Loucy (cell line): Measurements from ENCODE around the gene SCTR.

Experiments
- EZH2phosphoT487 ChIP-seq: fragments of 200-600 bp; IDR thresholded peaks from 2 replicates; pipeline ENCODE4 v1.6.1; 2018; ENCODE audit warnings: antibody characterized with exemption, mild to moderate bottlenecking, moderate library complexity, borderline replicate concordance
- TF ChIP-seq, protein P1 (sequence below): fragments of 200-600 bp; sonication (generic); conservative IDR thresholded peaks from 2 replicates; pipeline ENCODE4 v1.5.1; 2014; ENCODE audit warnings: mild to moderate bottlenecking, antibody characterized with exemption, low read length

DNA sequence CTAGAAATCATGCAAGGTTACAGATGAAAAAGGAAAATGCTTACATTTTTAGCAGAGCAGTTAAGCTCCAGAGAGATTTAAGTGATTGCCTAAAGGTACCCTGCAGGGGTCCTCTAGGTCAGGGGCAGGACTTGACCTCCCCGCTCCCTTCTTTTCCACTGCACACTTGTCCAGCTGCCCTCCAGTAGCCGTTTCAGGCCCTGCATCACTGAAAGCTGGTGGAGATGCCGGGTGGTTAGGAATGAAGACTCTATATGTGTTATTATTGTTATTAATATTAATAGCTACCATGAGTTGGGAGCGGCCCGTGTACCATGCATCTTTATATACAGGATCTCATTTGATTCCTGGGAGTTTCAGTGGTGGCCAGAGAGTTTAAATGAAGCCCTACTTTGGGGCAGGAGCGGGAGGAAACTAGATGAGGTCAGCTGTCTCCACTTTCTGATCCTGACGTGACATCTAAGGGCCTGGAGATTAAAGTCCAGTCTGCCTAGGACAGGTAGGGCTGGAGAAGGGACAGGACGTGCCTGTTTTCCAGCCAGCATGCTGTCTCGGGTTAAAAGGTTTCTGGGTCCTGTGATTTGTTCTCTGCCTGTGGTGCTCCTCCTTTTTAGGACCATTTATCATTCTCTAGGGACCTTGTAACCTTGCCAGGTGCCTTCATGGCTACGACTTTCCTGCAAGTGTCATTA, 90.5 kb downstream of the SCTR start:
- TF ChIP-seq, protein P1, sequence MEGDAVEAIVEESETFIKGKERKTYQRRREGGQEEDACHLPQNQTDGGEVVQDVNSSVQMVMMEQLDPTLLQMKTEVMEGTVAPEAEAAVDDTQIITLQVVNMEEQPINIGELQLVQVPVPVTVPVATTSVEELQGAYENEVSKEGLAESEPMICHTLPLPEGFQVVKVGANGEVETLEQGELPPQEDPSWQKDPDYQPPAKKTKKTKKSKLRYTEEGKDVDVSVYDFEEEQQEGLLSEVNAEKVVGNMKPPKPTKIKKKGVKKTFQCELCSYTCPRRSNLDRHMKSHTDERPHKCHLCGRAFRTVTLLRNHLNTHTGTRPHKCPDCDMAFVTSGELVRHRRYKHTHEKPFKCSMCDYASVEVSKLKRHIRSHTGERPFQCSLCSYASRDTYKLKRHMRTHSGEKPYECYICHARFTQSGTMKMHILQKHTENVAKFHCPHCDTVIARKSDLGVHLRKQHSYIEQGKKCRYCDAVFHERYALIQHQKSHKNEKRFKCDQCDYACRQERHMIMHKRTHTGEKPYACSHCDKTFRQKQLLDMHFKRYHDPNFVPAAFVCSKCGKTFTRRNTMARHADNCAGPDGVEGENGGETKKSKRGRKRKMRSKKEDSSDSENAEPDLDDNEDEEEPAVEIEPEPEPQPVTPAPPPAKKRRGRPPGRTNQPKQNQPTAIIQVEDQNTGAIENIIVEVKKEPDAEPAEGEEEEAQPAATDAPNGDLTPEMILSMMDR, result no peak
- TF ChIP-seq EZH2phosphoT487, result no peak
